ENCODE results near the gene RIPOR3.

RIPOR3 gene

GRCh38 chr20:50537546-50538201 is 153.7 kb downstream of the RIPOR3 start:
- no peak overlapping the region for H3K4me3 ChIP-seq (ENCODE audit: low read length)
- no peak overlapping the region for H3K27ac ChIP-seq (ENCODE audit: low read length)
- no peaks in the 10 kb centered on the region for H3K4me1 ChIP-seq (ENCODE audit: control insufficient read depth, insufficient read depth, low read length)
- H3K36me3 ChIP-seq (ENCODE audit: control insufficient read depth, insufficient read depth, low read length) = no peaks in the 10 kb centered on the region
- H3K9me3 ChIP-seq (ENCODE audit: control insufficient read depth, insufficient read depth, low read length) = no peaks in the 10 kb centered on the region
- 100% methylated on average over 1 of the region's 7 CpGs for WGBS (ENCODE audit: insufficient coverage, insufficient read length)
- no peaks in the 10 kb centered on the region for H3K27me3 ChIP-seq (ENCODE audit: control insufficient read depth, insufficient read depth, low read length)
- no peak for DNase-seq (ENCODE audit: low read depth, low spot score)

GRCh38 chr20:50536333-50536732 is 155.0 kb downstream of the RIPOR3 start:
- DNase-seq (ENCODE audit: low read depth, low spot score) = no peak
- WGBS (ENCODE audit: insufficient coverage, insufficient read length) = no CpG with 5 or more reads among the region's 4 CpGs
- no peak overlapping the region for H3K4me3 ChIP-seq (ENCODE audit: low read length)
- H3K9me3 ChIP-seq (ENCODE audit: control insufficient read depth, insufficient read depth, low read length) = no peaks in the 10 kb centered on the region
- H3K27me3 ChIP-seq (ENCODE audit: control insufficient read depth, insufficient read depth, low read length) = no peaks in the 10 kb centered on the region
- H3K4me1 ChIP-seq (ENCODE audit: control insufficient read depth, insufficient read depth, low read length) = no peaks in the 10 kb centered on the region
- H3K27ac ChIP-seq (ENCODE audit: low read length) = no peak overlapping the region
- H3K36me3 ChIP-seq (ENCODE audit: control insufficient read depth, insufficient read depth, low read length) = no peaks in the 10 kb centered on the region

Measured in iPS DF 6.9 (cell line).